Skeletal muscle satellite cell (primary cell): ENCODE results near the gene CDS1. TPM values are rescaled to one million over a fixed set of nuclear protein-coding genes. Genes with fewer than 3 reads are reported as not detected.

Source experiments
- H3K27me3 ChIP-seq: 2 replicates; pipeline ENCODE4 v1.7.0; 2013; ENCODE audit warnings: low read length; ENCODE audit not compliant: control insufficient read depth, insufficient read depth
- H3K36me3 ChIP-seq: 2 replicates; pipeline ENCODE4 v1.7.0; 2013; ENCODE audit warnings: mild to moderate bottlenecking, control low read depth, low read length; ENCODE audit not compliant: insufficient read depth
- H3K4me1 ChIP-seq: 2 replicates; pipeline ENCODE4 v1.7.0; 2013; ENCODE audit warnings: low read length; ENCODE audit not compliant: control insufficient read depth, insufficient read depth
- H3K4me2 ChIP-seq: 2 replicates; pipeline ENCODE4 v1.7.0; 2013; ENCODE audit warnings: mild to moderate bottlenecking, low read length
- H3K4me3 ChIP-seq: 2 replicates; pipeline ENCODE4 v1.7.0; 2013; ENCODE audit warnings: low read length
- H3K9ac ChIP-seq: 2 replicates; pipeline ENCODE4 v1.7.0; 2013; ENCODE audit warnings: mild to moderate bottlenecking, low read depth, low read length, moderate library complexity
- H3K9me3 ChIP-seq: replicated peaks from 2 replicates; pipeline ENCODE4 v1.7.0; 2013; ENCODE audit warnings: mild to moderate bottlenecking, control low read depth, low read length
- small RNA-seq: library from RNA; depleted of rRNA; stranded (forward); fragments of <200 nt; gene quantifications from one replicate; pipeline ENCODE3, GENCODE V24; 2012

CDS1 gene

DNA sequence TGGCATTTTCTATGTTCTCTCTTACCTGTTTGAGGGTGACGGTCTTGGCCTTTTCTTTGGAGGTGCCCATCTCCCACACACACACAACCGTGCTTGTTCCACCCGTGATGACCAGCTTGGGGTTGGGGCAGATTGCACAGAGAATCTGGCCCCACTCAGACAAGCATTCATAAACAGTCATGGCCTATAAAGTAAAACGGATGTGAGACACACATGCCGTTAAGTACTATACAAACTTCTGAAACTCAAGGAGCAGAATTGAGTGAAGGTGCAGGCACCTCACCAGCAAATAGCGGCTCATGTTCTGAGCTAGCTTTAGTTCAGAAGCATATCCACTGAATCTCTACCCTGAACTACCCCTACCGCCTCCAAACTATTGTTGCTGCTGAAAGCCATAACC is 107.6 kb downstream of the CDS1 start:
- H3K27me3 ChIP-seq = no peaks in the 10 kb centered on the region
- H3K36me3 ChIP-seq = peaks cover 51% of the 10 kb centered on the region
- H3K4me1 ChIP-seq = peaks cover 47% of the 10 kb centered on the region
- H3K9me3 ChIP-seq = no peaks in the 10 kb centered on the region
- no peak overlapping the region for H3K9ac ChIP-seq
- peak overlapping the region; percentile 46 for H3K4me3 ChIP-seq
- H3K4me2 ChIP-seq = peak overlapping the region; percentile 64

DNA sequence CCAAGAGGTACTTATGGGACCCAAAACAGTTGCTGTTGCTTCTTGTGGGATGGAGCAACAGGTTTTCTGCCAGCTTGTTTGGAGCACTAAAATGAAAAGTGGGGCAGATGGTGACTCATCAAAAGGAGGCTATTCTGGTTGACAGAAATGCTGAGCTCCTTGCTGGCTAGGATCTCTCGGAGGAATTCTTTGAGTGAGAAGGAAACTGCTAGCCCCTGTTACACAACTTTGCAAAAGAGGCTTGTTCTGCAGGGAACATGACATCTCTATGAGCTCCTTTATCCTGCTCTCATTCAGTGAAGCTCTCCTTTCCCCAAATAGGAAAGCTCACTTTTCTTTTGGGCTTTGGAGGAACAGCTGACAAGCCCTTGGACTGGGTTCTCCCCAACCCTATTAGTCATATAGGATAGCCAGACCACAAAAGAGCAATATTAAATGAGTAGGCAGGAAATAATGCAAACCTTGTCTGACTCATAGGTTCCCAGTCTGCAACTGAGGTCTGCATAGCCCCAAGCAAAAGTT is 108.3 kb downstream of the CDS1 start:
- peak overlapping the region; percentile 46 for H3K4me3 ChIP-seq
- H3K27me3 ChIP-seq = no peaks in the 10 kb centered on the region
- no peak overlapping the region for H3K9ac ChIP-seq
- H3K9me3 ChIP-seq = no peaks in the 10 kb centered on the region
- H3K4me1 ChIP-seq = peaks cover 47% of the 10 kb centered on the region
- peak overlapping the region; percentile 64 for H3K4me2 ChIP-seq
- peaks cover 53% of the 10 kb centered on the region for H3K36me3 ChIP-seq

DNA sequence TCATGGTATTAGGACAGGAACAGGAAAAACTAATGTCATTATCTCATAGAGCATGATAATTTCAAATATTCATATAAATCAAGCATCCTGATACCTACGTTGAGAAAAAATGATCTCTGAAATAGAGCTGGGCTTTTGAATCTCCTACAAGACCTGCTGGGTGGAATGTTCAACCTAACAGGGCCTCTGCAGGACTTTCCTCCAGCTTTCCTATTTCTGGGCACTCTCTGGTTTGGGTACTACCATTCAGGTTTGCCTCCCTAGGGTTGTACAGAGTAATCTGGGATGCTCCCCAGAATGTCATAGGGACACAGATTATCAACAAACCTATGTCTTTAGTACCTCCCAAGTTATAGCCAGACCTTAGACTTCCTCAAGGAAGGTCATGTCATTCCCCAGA is 108.9 kb downstream of the CDS1 start:
- peaks cover 53% of the 10 kb centered on the region for H3K36me3 ChIP-seq
- no peak overlapping the region for H3K4me3 ChIP-seq
- no peaks in the 10 kb centered on the region for H3K27me3 ChIP-seq
- no peak overlapping the region for H3K9ac ChIP-seq
- peaks cover 44% of the 10 kb centered on the region for H3K4me1 ChIP-seq
- no peaks in the 10 kb centered on the region for H3K9me3 ChIP-seq
- peak overlapping the region; percentile 64 for H3K4me2 ChIP-seq

DNA sequence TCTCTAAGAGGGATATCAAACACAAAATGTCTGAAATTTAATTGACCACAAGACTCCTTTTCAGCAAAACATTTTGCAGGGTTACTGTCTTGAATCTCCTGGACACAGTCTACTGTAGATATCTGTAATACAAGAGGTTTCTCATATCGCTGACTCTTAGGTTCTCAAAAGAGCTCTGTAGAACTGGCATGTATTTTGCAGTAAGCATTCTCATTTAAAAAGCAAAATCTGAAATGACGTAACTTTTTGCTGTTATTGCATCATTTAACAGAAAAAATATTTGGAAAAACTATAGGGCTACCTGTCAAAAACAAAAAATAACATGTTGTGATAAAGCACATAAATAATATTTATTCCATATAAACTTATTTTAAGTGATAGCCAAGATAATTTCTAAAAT is 114.2 kb downstream of the CDS1 start:
- Histone ChIP-seq H3K4me2 (peak overlapping the region; percentile 22), H3K4me1 (peaks cover 36% of the 10 kb centered on the region), H3K9me3 (no peaks in the 10 kb centered on the region), H3K4me3 (no peak overlapping the region), H3K9ac (no peak overlapping the region), H3K27me3 (no peaks in the 10 kb centered on the region), H3K36me3 (peaks cover 57% of the 10 kb centered on the region)

DNA sequence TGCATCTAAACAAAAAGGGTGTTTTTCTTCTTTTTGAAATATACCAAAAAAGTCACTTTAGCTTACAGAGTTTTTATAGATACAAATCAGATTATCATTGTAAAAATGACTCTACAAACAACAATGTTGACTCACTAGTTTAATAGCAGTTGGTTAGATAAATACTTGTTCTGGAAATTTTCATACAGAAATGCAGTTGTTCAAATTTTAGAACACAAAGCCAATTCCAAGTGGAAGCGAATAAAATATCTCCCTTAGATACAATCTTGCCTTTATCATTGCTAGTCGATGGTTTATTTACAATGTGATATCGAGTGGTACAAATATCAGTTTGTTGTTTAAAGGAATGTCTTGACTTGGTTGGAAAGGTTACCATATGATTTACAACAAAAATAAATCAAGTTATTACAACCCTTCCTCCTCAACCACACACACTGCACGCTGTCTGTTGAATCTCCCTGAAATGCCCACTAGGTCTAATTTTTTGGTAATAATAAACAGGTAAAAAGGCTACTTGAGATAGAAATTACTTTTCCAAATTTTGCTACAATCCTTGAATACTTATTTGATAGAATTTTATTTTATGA is 114.8 kb downstream of the CDS1 start:
- H3K4me3 ChIP-seq = no peak overlapping the region
- peaks cover 30% of the 10 kb centered on the region for H3K4me1 ChIP-seq
- no peaks in the 10 kb centered on the region for H3K27me3 ChIP-seq
- no peak overlapping the region for H3K9ac ChIP-seq
- H3K4me2 ChIP-seq = peak overlapping the region; percentile 60
- H3K9me3 ChIP-seq = no peaks in the 10 kb centered on the region
- peaks cover 62% of the 10 kb centered on the region for H3K36me3 ChIP-seq

DNA sequence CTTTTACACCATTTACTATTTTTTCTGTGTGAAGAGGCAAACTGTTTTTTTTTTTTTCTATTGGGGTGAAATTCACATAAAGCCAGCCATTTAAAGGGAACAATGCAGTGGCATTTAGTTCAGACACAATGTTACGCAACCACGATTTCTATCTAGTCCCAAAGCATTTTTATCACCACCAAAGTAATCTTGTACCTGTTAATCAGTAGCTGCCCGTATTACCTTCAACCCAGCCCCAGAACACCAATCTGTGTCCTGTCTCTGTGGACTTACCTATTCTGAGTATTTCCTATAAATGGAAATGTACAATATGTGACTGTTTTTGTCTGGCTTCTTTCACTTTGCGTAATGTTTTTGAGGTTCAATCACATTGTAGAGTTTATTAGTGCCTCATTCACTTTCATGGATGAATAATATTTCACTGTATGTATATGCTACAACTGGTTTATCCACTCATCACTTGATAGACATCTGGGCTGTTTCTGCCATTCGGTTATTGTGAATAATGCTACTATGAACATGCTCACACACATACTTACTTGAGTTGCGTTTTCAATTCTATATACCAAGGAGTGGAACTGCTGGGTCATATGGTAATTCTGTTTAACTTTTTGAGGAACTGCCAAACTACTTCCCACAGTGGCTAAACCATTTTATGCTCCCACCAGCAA is 116.2 kb downstream of the CDS1 start:
- Histone ChIP-seq H3K9ac (no peak overlapping the region), H3K4me1 (peaks cover 25% of the 10 kb centered on the region), H3K9me3 (no peaks in the 10 kb centered on the region), H3K36me3 (peaks cover 67% of the 10 kb centered on the region), H3K4me2 (no peak overlapping the region), H3K27me3 (no peaks in the 10 kb centered on the region), H3K4me3 (no peak overlapping the region)

Small RNAs within 50 kb of the gene (small RNA-seq; reads per million reads assigned to genes)
- gene RN7SL552P (0.21 reads per million), gene RPL3P13 (not detected)
